Posterior vena cava (tissue), 2 donors: ENCODE measurements around the gene IL6. TPM values are rescaled to one million over a fixed set of nuclear protein-coding genes. Genes with fewer than 3 reads are reported as not detected.
"Not testable (repeated sequence)": the region's sequence is repeated elsewhere in the genome, so short reads cannot be mapped to it uniquely, and the experiment has no call there.

Experiments
- DNase-seq: peaks from one replicate; pipeline ENCODE4 v3.0.0-alpha.2; 2020; ENCODE audit warnings: low spot score
- intact Hi-C, 2 donors: fragments of 100-400 bp; cut with DNase I; formaldehyde crosslinking; loops; one replicate each; pipeline versions ENCODE4 v1.14.1 to v1.14.2; 2022 to 2023
- total RNA-seq, 2 donors: library from RNA; stranded (reverse); fragmentation: NEBNext Ultra II Directional; extraction: Animal tissue kit (Norgen Biotek cat#: 25700); gene quantifications; one replicate each; pipeline ENCODE4 v1.2.1, GENCODE V29; 2021
- donor health status: DM: yes; HTN: yes; CAD: no.
- donor health status: DM: yes; HTN: yes; CAD: no.

IL6 gene
- total RNA-seq, 2 donors from 2014 or later, result 2.4 to 65.6 TPM

GRCh38 chr7:22703107-22703855 is 23.7 kb upstream of the IL6 start:
- intact Hi-C loops, DNase-seq: not testable (repeated sequence)

GRCh38 chr7:22703978-22704610 is 22.9 kb upstream of the IL6 start:
- intact Hi-C loops, DNase-seq: not testable (repeated sequence)

- intact Hi-C loops, DNase-seq: not testable (repeated sequence)
Observed at GRCh38 chr7:22704722-22705121, 22.3 kb upstream of the IL6 start.

- intact Hi-C loops, DNase-seq: not testable (repeated sequence)
Observed at GRCh38 chr7:22705874-22706273, 21.1 kb upstream of the IL6 start.

- intact Hi-C loops, DNase-seq: not testable (repeated sequence)
Observed at GRCh38 chr7:22707026-22707691, 19.8 kb upstream of the IL6 start.

- intact Hi-C loops, DNase-seq: not testable (repeated sequence)
Observed at GRCh38 chr7:22708214-22708613, 18.8 kb upstream of the IL6 start.

- intact Hi-C loops, DNase-seq: not testable (repeated sequence)
Observed at GRCh38 chr7:22708677-22709061, 18.3 kb upstream of the IL6 start.

- intact Hi-C loops, result not testable (repeated sequence)
Observed at GRCh38 chr7:22709062-22709829, 17.8 kb upstream of the IL6 start.

GRCh38 chr7:22709857-22710256 is 17.1 kb upstream of the IL6 start:
- DNase-seq, result no peak
- intact Hi-C loops, result loop anchor here in 1 of 2 donors (10.0 kb wide), 1 partner anchor 125 kb away; no protein-coding TSS in a partner anchor

More at GRCh38 chr7:22709062-22709829, 17.8 kb upstream of the IL6 start:
- DNase-seq, result not testable (repeated sequence)

- DNase-seq, result no peak
- intact Hi-C loops, result loop anchor here in 1 of 2 donors (10.0 kb wide), 1 partner anchor 128 kb away; no protein-coding TSS in a partner anchor
Observed at GRCh38 chr7:22712999-22713398, 14.0 kb upstream of the IL6 start.

- intact Hi-C loops, result loop anchor here in 1 of 2 donors (10.0 kb wide), 1 partner anchor 129 kb away; no protein-coding TSS in a partner anchor
- DNase-seq, result no peak
Observed at GRCh38 chr7:22713463-22713862, 13.5 kb upstream of the IL6 start.

- DNase-seq, result no peak
- intact Hi-C loops, result loop anchor here in 1 of 2 donors (10.0 kb wide), 1 partner anchor 131 kb away; no protein-coding TSS in a partner anchor
Observed at GRCh38 chr7:22715969-22716368, 11.0 kb upstream of the IL6 start.

GRCh38 chr7:22717760-22718159 is 9.2 kb upstream of the IL6 start:
- intact Hi-C loops, result loop anchor here in 1 of 2 donors (10.0 kb wide), 1 partner anchor 133 kb away; no protein-coding TSS in a partner anchor
- no peak for DNase-seq

GRCh38 chr7:22718200-22718711 is 8.7 kb upstream of the IL6 start:
- no peak for DNase-seq
- intact Hi-C loops, result loop anchor here in 1 of 2 donors (10.0 kb wide), 1 partner anchor 133 kb away; no protein-coding TSS in a partner anchor

GRCh38 chr7:22718911-22719420 is 8.0 kb upstream of the IL6 start:
- intact Hi-C loops, result loop anchor here in 1 of 2 donors (10.0 kb wide), 1 partner anchor 134 kb away; no protein-coding TSS in a partner anchor
- DNase-seq, result no peak

GRCh38 chr7:22720791-22721786 is 5.9 kb upstream of the IL6 start:
- DNase-seq, result no peak
- intact Hi-C loops, result loop anchor here in 1 of 2 donors (5.0 kb wide), 1 partner anchor 149 kb away; no protein-coding TSS in a partner anchor

GRCh38 chr7:22722536-22723180 is 4.3 kb upstream of the IL6 start:
- intact Hi-C loops, result loop anchor here in 1 of 2 donors (5.0 kb wide), 1 partner anchor 150 kb away; no protein-coding TSS in a partner anchor
- no peak for DNase-seq
